ENCODE results near the gene CD28.

GRCh38 chr2:203706403-203706802 is at the start of gene CD28:
- TF ChIP-seq BCL3 (IDR thresholded peaks at IDR 0.05) (no peak), PHF8 (IDR thresholded peaks at IDR 0.05; ENCODE audit: borderline replicate concordance, low read depth) (no peak), ZFP36 (IDR thresholded peaks at IDR 0.05; ENCODE audit: borderline replicate concordance, partially characterized antibody) (no peak), POLR2A (IDR thresholded peaks at IDR 0.05; ENCODE audit: low read length) (no peak)
- TF ChIP-seq, protein P1, sequence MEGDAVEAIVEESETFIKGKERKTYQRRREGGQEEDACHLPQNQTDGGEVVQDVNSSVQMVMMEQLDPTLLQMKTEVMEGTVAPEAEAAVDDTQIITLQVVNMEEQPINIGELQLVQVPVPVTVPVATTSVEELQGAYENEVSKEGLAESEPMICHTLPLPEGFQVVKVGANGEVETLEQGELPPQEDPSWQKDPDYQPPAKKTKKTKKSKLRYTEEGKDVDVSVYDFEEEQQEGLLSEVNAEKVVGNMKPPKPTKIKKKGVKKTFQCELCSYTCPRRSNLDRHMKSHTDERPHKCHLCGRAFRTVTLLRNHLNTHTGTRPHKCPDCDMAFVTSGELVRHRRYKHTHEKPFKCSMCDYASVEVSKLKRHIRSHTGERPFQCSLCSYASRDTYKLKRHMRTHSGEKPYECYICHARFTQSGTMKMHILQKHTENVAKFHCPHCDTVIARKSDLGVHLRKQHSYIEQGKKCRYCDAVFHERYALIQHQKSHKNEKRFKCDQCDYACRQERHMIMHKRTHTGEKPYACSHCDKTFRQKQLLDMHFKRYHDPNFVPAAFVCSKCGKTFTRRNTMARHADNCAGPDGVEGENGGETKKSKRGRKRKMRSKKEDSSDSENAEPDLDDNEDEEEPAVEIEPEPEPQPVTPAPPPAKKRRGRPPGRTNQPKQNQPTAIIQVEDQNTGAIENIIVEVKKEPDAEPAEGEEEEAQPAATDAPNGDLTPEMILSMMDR (IDR thresholded peaks at IDR 0.05), result no peak
